SK-MEL-5 (cell line): Measurements from ENCODE around the gene LAG3. TPM values are rescaled to one million over a fixed set of nuclear protein-coding genes. Genes with fewer than 3 reads are reported as not detected.
A peak's percentile ranks its signal among the peaks of the same experiment; 100 is the strongest.
"Not testable (repeated sequence)": the region's sequence is repeated elsewhere in the genome, so short reads cannot be mapped to it uniquely, and the experiment has no call there.

Source experiments
- DNase-seq: peaks from one replicate; pipeline ENCODE4 v3.0.0-alpha.2; 2016; ENCODE audit warnings: low read depth, low spot score
- in situ Hi-C: cut with HindIII; loops from 2 replicates; pipeline ENCODE4 v1.10.0; 2016; ENCODE audit warnings: low sequenced_read_pairs, high pct_unique_total_duplicates, low pct_unique_long_range_greater_than_20kb
- polyA plus RNA-seq, 2 experiments: library from polyadenylated mRNA; depleted of rRNA; stranded (reverse); fragments of >200 nt; gene quantifications; 2 replicates each; pipeline ENCODE4 v1.2.3, GENCODE V29; 2015
- total RNA-seq: library from RNA; depleted of rRNA; stranded (reverse); fragments of >200 nt; shearing (Covaris generic); gene quantifications from 2 replicates; pipeline ENCODE4 v1.2.3, GENCODE V29; 2014; rRNA removed

LAG3 gene
- 0.13 TPM in 1 of 2 replicates, not detected in the other for total RNA-seq
- 0.27 TPM in 1 of 2 replicates, not detected in the other for polyA plus RNA-seq (2015; cell fraction: cytosol; rRNA removed)
- polyA plus RNA-seq (2015; cell fraction: nucleus; rRNA removed): 0.37 and 1.00 TPM in 2 replicates

DNA sequence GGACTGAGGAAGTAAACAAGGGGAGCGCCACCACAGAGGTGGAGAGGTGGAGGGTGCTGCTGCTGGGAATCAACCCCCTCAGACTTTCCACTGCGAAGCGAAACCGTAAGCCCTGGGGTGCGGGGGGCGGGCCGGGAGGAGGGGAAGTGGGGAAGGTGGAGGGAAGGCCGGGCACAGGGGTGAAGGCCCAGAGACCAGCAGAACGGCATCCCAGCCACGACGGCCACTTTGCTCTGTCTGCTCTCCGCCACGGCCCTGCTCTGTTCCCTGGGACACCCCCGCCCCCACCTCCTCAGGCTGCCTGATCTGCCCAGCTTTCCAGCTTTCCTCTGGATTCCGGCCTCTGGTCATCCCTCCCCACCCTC is at the start of gene LAG3:
LAG3 (plus strand) TSS at position 190 of the 365 bp plus-strand sequence. CDS start 333 bp downstream, outside the sequence.
- DNase-seq: no peak
- in situ Hi-C loops: no loop called here

DNA sequence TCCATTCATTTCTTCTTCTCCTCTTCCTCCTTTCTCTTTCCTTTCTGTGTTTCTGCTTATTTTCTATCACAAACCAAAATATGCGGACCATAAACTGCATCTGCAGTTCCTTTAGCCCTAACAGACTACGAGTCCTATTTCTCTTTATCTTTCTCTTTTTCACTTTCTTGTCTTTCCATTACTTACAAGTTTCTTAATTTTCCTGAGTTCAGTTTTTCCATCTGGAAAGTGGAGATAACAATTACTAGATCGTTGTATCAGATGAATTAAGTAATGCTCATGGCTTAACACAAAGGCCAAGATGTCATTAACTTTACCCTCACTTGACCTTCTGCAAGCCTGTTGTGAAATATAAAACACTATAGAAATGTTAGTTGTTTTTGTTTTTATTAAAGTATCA is 49.5 kb upstream of the LAG3 start:
- DNase-seq: no peak
- in situ Hi-C loops: no loop called here

DNA sequence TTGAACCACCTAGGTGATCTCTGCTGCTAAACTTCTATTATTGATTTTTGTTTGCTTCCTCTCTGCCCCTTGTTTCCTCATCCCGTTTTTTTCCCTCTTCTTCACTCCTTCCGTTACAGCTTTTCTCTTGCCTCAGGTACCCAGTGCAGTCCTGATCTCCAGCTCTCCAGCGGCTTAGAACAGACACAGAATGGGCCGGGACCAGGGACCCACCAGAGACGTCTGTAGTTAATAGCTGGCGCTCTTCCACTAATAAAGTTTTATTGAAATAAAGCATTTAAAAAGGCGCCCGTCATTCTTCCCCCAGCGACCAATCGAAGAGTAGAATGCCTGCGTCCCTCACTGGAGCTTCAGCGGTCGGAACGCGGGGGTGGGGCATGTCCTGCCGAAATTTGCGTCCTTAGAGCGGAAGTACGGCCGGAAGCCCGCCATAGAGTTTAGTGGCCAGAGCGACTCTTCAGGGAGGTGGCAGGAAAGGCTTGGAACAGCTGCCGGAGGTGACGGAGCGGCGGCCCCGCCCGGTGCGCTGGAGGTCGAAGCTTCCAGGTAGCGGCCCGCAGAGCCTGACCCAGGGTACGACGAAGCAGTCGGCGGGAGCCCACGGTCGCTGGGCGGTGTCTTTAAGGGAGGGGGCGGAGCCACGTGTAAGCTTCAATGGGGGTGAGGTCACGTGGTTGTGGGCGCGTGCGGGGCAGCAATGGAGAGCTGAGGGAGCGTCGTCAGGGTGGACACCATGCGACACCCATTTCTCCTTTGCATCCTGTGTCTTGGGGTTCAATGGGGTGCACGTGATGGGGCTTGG is 48.5 kb upstream of the LAG3 start, which contains the start of gene COPS7A:
COPS7A (plus strand) TSS at position 440 of the 802 bp plus-strand sequence. CDS start 611 bp downstream, outside the sequence.
- in situ Hi-C loops: no loop called here
- DNase-seq: peak; percentile 99

DNA sequence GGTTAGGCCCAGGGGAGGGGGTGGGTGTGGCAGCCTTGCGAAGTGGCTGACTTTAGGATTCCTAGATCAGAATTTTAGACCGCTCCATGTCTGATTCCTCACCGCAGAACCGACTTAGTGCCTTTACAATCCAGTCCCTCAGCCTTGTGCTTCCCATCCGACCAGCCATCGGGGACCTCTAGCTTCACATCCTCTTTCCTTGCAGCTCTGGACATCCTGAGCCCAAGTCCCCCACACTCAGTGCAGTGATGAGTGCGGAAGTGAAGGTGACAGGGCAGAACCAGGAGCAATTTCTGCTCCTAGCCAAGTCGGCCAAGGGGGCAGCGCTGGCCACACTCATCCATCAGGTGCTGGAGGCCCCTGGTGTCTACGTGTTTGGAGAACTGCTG is 47.9 kb upstream of the LAG3 start:
- peak; percentile 36 for DNase-seq
- in situ Hi-C loops: no loop called here

DNA sequence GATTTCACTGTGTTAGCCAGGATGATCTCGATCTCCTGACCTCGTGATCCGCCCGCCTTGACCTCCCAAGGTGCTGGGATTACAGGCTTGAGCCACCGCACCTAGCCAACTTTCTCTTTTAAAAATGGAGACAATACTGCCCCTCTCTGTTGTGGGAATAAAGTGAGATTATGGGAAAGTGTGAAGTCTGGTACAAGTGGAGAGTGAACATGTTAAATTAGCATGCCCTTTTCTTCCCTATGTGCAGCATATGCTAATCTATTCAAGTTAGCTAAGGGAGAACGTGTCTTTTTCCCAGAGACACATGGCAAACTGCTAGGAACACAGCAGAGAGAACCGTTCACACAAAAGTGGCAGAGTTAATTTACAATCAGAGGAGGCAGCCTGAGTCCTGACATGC is 47.0 kb upstream of the LAG3 start:
- no peak for DNase-seq
- in situ Hi-C loops: no loop called here

DNA sequence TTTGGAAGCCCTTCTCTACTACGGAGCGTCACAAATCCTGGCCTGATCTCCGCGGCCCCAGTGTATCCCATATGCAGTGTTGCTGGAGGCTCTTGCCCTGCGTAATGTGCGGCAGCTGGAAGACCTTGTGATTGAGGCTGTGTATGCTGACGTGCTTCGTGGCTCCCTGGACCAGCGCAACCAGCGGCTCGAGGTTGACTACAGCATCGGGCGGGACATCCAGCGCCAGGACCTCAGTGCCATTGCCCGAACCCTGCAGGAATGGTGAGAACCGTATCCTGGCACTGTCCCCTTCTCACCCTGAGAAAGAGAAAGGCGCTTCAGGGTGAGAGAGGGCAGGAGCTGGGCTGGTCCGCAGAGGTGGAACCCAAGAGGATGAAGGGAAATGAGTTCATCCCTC is 43.1 kb upstream of the LAG3 start:
- no peak for DNase-seq
- in situ Hi-C loops: no loop called here

DNA sequence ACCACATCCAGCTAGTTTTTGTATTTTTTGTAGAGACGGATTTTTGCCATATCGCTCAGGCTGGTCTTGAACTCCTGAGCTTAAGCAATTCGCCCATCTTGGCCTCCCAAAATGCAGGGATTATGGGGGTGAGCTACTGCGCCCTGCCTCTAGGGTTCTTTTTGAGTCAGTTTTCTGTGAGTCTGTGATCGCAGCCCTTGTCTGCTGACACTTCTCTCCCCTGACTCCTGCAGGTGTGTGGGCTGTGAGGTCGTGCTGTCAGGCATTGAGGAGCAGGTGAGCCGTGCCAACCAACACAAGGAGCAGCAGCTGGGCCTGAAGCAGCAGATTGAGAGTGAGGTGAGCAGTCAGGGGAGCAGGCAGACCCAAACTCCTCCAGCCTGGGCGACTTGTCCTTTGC is 42.2 kb upstream of the LAG3 start:
- no peak for DNase-seq
- in situ Hi-C loops: no loop called here

DNA sequence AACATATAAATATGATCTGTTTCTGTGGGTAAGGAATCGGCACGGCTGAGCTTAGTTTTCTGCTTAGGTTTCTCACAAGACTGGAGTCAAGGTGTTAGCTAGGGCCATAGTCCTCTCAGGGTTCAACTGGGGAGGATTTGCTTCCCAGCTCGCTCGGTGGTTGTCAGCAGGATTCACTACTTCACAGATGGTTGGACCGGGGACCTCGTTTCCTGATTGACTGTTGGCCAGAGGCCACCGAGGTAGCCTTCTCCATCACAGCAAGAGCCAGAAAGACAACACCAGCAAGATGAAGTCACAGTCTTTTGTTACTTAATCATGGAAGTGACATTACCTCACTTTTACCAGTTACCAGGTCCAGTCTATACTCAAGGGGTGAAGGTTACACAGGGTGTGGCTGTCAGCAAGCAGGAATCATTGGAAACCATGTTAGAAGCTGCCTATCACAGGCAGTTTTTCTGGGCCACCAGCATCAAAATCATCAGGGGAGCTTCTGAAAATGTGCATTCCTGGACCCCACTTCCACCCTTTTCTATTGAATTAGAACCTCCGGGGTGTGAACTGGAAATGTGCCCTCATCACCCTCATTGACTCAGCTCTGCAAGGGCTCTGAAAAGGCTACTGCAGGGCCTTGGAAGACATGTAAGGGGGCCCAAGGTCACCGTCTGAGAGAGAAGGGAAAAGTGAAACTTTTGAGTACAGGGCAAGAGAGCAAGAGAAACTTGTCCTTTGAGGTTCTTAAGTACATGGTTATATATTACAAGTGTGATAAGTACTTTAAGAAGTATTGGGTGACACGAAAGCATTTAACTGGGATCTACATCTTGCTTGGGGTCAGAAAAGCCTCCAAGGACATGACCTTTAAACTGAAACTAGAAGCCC is 37.6 kb upstream of the LAG3 start:
- DNase-seq: no peak
- in situ Hi-C loops: no loop called here

DNA sequence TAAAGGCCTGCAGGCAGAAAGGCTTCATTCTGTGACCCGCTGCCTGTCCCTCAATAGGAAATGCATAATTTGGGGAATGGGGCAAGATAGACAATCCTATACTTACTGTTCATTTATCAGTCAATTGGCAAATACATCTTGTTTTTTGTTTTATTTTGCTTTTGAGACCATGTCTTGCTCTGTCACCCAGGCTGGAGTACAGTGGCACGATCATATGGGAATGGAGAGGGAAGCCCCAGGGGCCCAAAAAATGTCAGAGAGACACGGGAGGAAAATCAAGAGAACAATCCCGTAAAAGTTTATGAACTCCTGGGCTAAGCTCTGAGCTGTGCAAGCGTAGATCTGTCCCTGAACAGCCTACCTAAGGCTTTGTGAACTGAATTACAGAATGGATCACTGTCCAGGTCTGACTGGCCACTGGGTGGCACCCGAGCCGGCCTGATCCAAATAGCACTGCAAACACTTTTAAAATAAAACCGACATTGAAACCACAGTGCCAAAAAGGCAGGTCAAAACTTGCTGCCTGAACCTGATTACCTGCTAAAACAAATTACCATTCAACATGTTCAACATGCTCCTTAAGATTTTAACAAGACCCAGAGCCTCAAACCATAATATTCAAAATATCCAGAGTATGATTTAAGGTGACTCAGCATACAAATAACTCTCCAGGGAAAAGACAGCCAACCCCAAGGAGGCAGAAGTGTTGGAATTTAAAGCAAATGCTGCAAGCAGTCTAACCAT is 36.7 kb upstream of the LAG3 start:
- DNase-seq: peak; percentile 69
- in situ Hi-C loops: no loop called here

DNA sequence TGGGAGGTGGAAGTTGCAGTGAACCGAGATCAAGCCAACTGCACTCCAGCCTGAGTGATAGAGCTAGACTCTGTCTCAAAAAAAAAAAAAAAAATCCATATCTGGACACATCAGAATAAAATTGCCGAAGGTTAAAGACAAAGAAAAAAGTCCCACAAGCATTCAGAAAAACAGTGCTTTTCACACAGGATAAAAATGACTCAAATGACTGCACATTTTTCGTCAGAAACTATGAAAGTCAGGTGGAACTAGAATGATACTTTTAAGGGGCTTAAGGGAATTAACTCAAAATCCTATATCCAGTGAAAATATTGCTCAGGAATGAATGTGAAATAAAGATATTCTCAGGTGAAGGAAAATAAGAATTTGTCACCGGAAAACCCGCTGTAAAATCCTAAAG is 35.6 kb upstream of the LAG3 start:
- in situ Hi-C loops: no loop called here
- DNase-seq: no peak

DNA sequence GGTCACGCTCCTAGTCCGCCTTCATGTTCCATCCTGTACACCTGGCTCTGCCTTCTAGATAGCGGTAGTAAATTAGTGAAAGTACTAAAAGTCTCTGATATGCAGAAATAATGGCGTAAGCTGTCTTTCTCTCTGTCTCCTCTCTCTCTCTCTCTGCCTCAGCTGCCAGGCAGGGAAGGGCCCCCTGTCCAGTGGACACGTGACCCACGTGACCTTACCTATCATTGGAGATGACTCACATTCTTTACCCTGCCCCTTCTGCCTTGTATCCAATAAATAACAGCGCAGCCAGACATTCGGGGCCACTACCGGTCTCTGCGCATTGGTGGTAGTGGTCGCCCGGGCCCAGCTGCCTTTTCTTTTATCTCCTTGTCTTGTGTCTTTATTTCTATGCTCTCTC is 30.2 kb upstream of the LAG3 start:
- DNase-seq, in situ Hi-C loops: not testable (repeated sequence)

DNA sequence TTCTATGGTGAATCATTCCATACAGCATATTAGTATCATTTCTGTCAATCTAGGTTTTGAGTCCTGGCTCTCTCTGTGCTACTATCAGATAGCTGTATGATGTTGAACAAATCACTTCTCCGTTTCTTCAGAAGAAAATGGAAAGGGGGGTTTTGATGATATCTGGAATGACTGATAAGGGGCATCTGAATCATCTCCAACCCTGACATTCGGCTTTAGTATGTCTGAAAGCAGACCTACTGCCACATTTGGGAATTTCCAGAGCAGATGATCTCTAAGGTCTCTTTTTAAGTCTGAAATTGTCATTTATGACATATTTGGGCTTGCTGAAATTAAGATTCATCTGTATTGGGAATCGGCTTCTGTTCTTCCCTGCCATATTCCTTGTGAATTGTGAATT is 29.5 kb upstream of the LAG3 start:
- no peak for DNase-seq
- in situ Hi-C loops: no loop called here

DNA sequence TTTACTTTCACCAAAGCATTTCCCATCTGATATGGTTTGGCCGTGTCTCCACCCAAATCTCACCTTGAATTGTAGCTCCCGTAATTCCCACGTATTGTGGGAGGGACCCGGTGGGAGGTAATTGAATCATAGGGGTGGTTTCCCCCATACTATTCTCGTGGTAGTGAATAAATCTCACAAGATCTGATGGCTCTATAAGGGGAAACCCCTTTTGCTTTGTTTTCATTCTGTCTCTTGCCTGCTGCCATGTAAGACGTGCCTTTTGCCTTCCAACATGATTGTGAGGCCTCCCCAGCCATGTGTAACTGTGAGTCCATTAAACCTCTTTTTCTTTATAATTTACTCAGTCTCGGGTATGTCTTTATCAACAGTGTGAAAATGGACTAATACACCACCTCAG is 29.0 kb upstream of the LAG3 start:
- in situ Hi-C loops, DNase-seq: not testable (repeated sequence)

DNA sequence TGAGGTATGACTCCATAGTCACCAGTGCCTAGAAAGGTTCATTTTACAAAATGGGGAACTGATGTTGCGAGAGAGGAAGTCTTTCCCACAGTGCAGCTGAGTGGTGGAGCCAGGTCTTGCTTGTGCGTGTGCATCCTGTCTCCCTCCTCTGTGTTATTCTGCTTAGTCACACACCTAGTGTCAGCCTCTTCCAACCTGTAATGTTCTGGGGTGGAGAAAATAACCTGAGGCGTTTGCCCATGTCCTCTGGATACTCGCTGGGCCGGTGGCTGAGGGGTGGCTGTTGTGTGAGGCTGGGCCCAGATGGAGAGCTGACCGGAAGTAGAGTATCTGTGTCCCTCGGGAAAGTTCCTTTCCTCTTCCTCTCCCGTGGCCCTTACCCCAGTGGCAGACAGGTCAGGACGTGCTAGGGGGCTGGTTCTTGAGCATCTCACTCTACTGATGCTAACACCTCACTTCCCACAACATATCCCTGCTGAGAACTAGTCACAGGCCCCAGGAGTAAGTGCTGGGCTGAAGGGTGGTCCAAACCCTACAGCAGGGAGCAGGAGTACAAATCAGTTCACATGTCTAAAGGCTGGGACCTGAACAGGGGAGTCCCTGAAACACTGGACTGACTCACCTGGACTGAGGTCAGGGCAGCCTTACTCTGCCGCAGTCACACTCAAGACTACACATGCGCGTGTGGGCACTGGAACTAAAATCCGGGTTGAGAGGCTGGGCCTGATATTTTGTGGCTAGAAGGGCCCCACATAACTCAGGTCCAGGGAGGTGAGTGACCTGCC is 26.4 kb upstream of the LAG3 start:
- in situ Hi-C loops: no loop called here
- no peak for DNase-seq

DNA sequence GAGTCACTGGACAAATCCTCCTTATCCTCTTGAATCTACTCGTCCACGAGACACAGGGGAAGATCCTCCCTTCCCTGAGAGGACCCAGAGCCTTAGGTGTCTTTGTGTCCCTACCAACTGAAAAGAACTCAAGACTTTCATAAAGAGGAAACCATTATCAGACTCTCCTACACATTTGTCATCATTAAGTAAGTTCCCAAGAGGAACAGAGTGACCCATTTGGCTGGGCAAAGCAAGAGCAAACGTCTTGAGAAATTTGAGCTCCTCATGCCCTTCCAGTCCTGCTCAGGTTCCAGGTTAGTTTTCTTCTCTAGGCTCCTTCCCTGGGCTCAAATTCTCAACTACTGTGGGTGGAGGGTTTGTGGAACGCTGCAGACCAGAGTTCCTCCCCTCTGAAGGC is 25.1 kb upstream of the LAG3 start:
- DNase-seq: no peak
- in situ Hi-C loops: no loop called here

DNA sequence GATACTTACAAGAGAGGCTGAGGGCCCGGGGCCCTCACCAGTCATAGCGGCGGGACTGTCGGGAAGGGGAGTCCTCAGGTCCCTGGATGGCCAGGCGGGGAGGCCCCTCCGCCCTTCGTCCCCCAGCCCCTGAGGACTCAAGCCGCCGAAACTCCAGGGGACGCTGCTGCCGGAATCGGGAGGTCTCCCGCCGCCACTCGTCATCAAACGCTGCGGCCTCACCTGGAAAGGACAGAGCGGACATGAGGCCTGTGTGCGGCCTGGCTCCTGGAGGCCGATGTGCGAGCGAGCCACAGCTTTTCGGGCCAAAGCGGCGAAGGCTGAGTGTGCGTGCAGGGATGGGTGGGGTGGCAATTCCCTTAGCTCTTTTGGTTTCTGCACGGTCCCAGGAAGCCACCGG is 23.6 kb upstream of the LAG3 start:
- in situ Hi-C loops: no loop called here
- DNase-seq: no peak

DNA sequence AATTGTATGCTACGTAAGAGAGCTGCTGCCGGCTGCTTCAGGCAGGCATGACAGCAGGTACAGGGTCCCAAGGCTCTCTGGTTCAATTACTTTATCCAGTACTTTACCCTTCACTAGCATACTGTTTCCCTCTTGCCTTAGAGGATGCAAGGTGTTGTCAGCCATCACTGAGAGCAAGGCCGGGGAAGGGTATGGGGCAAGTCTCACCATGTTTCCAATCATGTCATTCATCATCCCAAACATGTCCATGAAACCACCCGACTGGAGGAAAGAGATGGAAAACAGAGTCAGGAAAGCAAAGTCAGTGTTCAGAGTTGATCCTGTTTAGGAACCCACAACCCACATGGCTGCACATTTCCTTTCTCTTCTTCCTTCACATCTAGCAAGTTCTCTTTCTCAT is 21.8 kb upstream of the LAG3 start:
- DNase-seq: no peak
- in situ Hi-C loops: no loop called here
